Astrocyte (in vitro differentiated cells and primary cell): ENCODE data around the gene BPIFB3. TPM values are rescaled to one million over a fixed set of nuclear protein-coding genes. Genes with fewer than 3 reads are reported as not detected.

ENCODE experiments used
- DNase-seq: peaks from one replicate; pipeline ENCODE4 v3.0.0-alpha.2; 2010; ENCODE audit warnings: low read depth
- FAIRE-seq: peaks from 2 replicates; lab custom pipeline; 2011; peaks lifted over from hg19 to GRCh38; lab: Jason Lieb, UNC
- H2AFZ ChIP-seq: 2 replicates; pipeline ENCODE4 v1.6.0; 2012; ENCODE audit warnings: low read depth, low read length, inconsistent platforms
- H3K27ac ChIP-seq: 2 replicates; pipeline ENCODE4 v1.5.1; 2011; ENCODE audit warnings: low read depth, low read length, inconsistent platforms
- H3K27me3 ChIP-seq: 2 replicates; pipeline ENCODE4 v1.6.0; 2011; ENCODE audit warnings: low read length, inconsistent platforms; ENCODE audit not compliant: insufficient read depth
- H3K36me3 ChIP-seq: 2 replicates; pipeline ENCODE4 v1.5.1; 2011; ENCODE audit warnings: low read length, inconsistent platforms; ENCODE audit not compliant: insufficient read depth
- H3K4me1 ChIP-seq: 2 replicates; pipeline ENCODE4 v1.5.1; 2011; ENCODE audit warnings: low read length, inconsistent platforms; ENCODE audit not compliant: insufficient read depth
- H3K4me2 ChIP-seq: 2 replicates; pipeline ENCODE4 v1.6.0; 2012; ENCODE audit warnings: low read length, inconsistent platforms
- H3K4me3 ChIP-seq: 2 replicates; pipeline ENCODE4 v1.5.1; 2011; ENCODE audit warnings: low read depth, mild to moderate bottlenecking, low read length, inconsistent platforms; ENCODE audit not compliant: insufficient read depth
- H3K79me2 ChIP-seq: 2 replicates; pipeline ENCODE4 v1.6.0; 2012; ENCODE audit warnings: mild to moderate bottlenecking, low read length, inconsistent platforms; ENCODE audit not compliant: insufficient read depth
- H3K9ac ChIP-seq: 2 replicates; pipeline ENCODE4 v1.6.0; 2012; ENCODE audit warnings: mild to moderate bottlenecking, low read length, inconsistent platforms
- H3K9me3 ChIP-seq: 2 replicates; pipeline ENCODE4 v1.5.1; 2012; ENCODE audit warnings: low read depth, mild to moderate bottlenecking, low read length, inconsistent platforms; ENCODE audit not compliant: insufficient read depth
- H4K20me1 ChIP-seq: 2 replicates; pipeline ENCODE4 v1.6.0; 2012; ENCODE audit warnings: low read length, inconsistent platforms; ENCODE audit not compliant: insufficient read depth
- H3K27ac Mint-ChIP-seq: one replicate; pipeline ENCODE4 v1.8.0; 2021; ENCODE audit warnings: mild to moderate bottlenecking, mixed read lengths; ENCODE audit not compliant: unreplicated experiment
- H3K27me3 Mint-ChIP-seq: one replicate; pipeline ENCODE4 v1.8.0; 2021; ENCODE audit warnings: low read depth, mixed read lengths; ENCODE audit not compliant: unreplicated experiment
- H3K36me3 Mint-ChIP-seq: one replicate; pipeline ENCODE4 v1.8.0; 2021; ENCODE audit warnings: low read depth, mixed read lengths; ENCODE audit not compliant: unreplicated experiment
- H3K4me1 Mint-ChIP-seq: one replicate; pipeline ENCODE4 v1.8.0; 2021; ENCODE audit warnings: low read depth, mixed read lengths; ENCODE audit not compliant: unreplicated experiment
- H3K4me3 Mint-ChIP-seq: one replicate; pipeline ENCODE4 v1.8.0; 2021; ENCODE audit warnings: mild to moderate bottlenecking, moderate library complexity, mixed read lengths; ENCODE audit not compliant: unreplicated experiment
- H3K9me3 Mint-ChIP-seq: one replicate; pipeline ENCODE4 v1.8.0; 2021; ENCODE audit warnings: mild to moderate bottlenecking, mixed read lengths; ENCODE audit not compliant: unreplicated experiment
- EZH2 ChIP-seq: IDR thresholded peaks from 2 replicates; pipeline ENCODE4 v1.6.1; 2012; ENCODE audit warnings: mild to moderate bottlenecking, low read length, inconsistent platforms; ENCODE audit not compliant: insufficient read depth
- total RNA-seq: library from RNA; stranded (reverse); gene quantifications from 2 replicates; pipeline ENCODE4 v1.2.1, GENCODE V29; 2021
- TF ChIP-seq, protein P1 (sequence below): IDR thresholded peaks from 2 replicates; pipeline ENCODE4 v1.5.1; 2011; ENCODE audit warnings: low read depth, mild to moderate bottlenecking, inconsistent platforms, low read length, moderate library complexity; ENCODE audit not compliant: insufficient read depth

BPIFB3 gene
- total RNA-seq, 1 donor from 2014 or later: not detected

DNA sequence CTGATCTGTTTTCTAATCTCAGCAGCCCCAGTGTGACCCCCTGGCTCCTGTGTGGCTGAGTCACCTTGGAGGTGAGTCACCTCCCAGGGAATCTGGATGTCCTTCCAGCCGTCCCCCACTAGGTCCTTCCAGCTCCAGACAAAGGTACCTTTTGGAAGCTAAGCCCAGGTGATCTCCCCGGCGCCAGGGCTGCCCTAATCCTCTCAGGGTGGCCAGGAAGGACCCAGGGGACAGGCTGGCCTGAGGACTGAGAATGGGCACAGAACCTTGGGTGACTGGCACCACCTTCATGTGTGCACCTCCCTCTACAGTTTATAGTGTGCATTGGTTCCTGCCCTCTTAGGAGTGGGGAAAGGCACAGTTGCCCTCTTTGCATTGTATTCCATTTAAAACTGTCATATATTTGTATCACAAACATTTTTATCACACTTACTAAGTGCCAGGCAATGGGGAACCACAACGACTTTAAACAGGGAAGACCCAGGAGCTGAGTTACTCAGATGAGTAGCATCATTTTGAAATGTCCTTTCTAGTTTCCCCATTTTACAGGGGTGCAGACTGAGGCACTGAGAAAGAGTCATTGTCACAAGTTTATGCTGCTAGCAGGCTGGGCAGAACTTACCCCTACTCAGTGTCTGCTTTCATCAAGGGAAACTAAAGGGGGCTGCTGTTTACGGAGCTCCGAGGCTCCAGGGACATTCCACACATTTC, 23.1 kb downstream of the BPIFB3 start:
- Mint-ChIP-seq H3K36me3 (no peaks in the 10 kb centered on the region), H3K4me3 (no peak overlapping the region), H3K27me3 (peaks cover 62% of the 10 kb centered on the region), H3K27ac (no peak overlapping the region), H3K9me3 (peaks cover 10% of the 10 kb centered on the region), H3K4me1 (peaks cover 3% of the 10 kb centered on the region)
- no peak overlapping the region for H3K4me3 ChIP-seq
- H3K27ac ChIP-seq: no peak overlapping the region
- no peak for FAIRE-seq
- no peaks in the 10 kb centered on the region for H3K79me2 ChIP-seq
- H3K36me3 ChIP-seq: no peaks in the 10 kb centered on the region
- H4K20me1 ChIP-seq: no peaks in the 10 kb centered on the region
- TF ChIP-seq, protein P1, sequence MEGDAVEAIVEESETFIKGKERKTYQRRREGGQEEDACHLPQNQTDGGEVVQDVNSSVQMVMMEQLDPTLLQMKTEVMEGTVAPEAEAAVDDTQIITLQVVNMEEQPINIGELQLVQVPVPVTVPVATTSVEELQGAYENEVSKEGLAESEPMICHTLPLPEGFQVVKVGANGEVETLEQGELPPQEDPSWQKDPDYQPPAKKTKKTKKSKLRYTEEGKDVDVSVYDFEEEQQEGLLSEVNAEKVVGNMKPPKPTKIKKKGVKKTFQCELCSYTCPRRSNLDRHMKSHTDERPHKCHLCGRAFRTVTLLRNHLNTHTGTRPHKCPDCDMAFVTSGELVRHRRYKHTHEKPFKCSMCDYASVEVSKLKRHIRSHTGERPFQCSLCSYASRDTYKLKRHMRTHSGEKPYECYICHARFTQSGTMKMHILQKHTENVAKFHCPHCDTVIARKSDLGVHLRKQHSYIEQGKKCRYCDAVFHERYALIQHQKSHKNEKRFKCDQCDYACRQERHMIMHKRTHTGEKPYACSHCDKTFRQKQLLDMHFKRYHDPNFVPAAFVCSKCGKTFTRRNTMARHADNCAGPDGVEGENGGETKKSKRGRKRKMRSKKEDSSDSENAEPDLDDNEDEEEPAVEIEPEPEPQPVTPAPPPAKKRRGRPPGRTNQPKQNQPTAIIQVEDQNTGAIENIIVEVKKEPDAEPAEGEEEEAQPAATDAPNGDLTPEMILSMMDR: no peak
- TF ChIP-seq EZH2: no peak
- H2AFZ ChIP-seq: no peak overlapping the region
- H3K4me1 ChIP-seq: no peaks in the 10 kb centered on the region
- DNase-seq: no peak
- H3K4me2 ChIP-seq: no peak overlapping the region
- no peaks in the 10 kb centered on the region for H3K27me3 ChIP-seq
- H3K9ac ChIP-seq: no peak overlapping the region
- H3K9me3 ChIP-seq: no peaks in the 10 kb centered on the region

DNA sequence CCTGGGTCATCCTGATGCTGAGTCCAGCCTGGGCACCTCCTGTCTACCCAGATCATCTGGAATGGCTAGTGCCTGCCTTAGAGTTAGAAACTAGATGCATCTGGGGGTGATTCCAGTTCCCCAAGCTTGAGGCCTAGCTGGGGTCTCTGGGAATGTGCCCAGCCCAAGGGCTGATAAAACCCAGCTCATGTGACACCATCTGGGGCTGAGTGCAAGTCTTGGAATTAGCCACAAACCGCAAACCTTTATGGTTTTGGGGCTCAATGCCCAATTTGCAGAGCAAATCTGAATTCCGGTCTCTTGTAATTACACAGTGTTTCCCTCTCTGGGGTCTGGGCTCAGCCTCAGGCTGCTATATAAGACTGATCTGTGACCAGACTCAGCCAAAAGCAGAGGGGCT, 25.6 kb downstream of the BPIFB3 start, which contains the start of gene BPIFB4:
Gene BPIFB4, plus strand, starts transcription at position 385 of the 400 bp plus-strand sequence. CDS start 1,884 bp downstream, outside the sequence.
- H3K27ac ChIP-seq: no peak within 1 kb of the TSS
- H3K27ac Mint-ChIP-seq: no peak within 1 kb of the TSS
- no peak within 1 kb of the TSS for H3K9ac ChIP-seq
- peaks cover 50% of the 10 kb centered on the region for H3K27me3 Mint-ChIP-seq
- H3K27me3 ChIP-seq: no peaks in the 10 kb centered on the region
- H3K9me3 Mint-ChIP-seq: peaks cover 4% of the 10 kb centered on the region
- no peaks in the 10 kb centered on the region for H4K20me1 ChIP-seq
- H3K4me1 Mint-ChIP-seq: peaks cover 3% of the 10 kb centered on the region
- no peaks in the 10 kb centered on the region for H3K79me2 ChIP-seq
- no peaks in the 10 kb centered on the region for H3K36me3 Mint-ChIP-seq
- no peaks in the 10 kb centered on the region for H3K9me3 ChIP-seq
- no peaks in the 10 kb centered on the region for H3K4me1 ChIP-seq
- H3K4me2 ChIP-seq: no peak within 1 kb of the TSS
- H3K4me3 Mint-ChIP-seq: no peak within 1 kb of the TSS
- FAIRE-seq (no peak), DNase-seq (peak; percentile 25)
- H3K36me3 ChIP-seq: no peaks in the 10 kb centered on the region
- TF ChIP-seq, protein P1: no peak
- no peak for TF ChIP-seq EZH2
- H2AFZ ChIP-seq: no peak within 1 kb of the TSS
- no peak within 1 kb of the TSS for H3K4me3 ChIP-seq
